HG02642 (cell line): ENCODE measurements around the gene SIX5.

Experiments used
- ATAC-seq: cut with Tn5 transposase; IDR thresholded peaks from one replicate; pipeline ENCODE4 v1.9.1; 2021; ENCODE audit warnings: mild to moderate bottlenecking; ENCODE audit not compliant: unreplicated experiment, poor library complexity

Gene SIX5

DNA sequence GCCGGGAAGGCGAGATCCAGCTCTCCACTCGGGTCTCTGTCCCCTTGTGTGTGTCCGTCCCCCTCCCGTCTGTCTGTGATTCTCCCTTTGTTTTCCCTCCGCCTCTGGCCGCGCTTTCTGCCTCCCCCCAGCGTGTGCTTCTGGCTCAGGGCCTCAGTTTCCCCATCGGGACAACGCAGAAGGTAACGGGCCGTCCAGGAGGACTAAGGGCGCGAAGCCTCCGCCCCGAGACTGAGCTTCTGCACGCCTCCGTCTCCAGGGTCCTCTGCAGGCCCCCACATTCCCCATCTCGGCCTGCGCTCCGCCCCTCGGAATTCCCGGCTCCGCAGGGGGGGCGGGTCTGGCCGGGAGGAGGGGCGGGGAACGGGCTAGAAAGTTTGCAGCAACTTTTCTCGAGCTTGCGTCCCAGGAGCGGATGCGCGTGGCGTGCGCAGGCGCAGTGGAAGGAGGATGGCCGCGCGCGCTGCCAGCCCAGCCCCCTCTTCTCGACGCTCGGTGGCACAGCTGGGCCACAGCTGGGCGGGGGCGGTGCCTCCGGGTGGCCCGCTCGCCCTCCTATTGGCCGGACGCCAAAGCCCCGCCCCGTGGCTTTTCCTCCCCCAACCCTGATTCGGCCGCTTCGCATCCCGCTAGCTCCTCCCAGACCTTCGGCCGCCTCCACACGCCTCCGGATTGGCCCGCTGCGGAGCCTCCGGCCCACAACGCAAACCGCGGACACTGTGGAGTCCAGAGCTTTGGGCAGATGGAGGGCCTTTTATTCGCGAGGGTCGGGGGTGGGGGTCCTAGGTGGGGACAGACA lies at the start of gene SIX5:
Gene SIX5 (minus strand): TSS at position 269 of the 799 bp plus-strand sequence. CDS start 408 bp downstream, outside the sequence.
- peak; percentile 65 for ATAC-seq

GRCh38 chr19:45817725-45818301 lies 48.8 kb upstream of the SIX5 start:
- no peak for ATAC-seq

DNA sequence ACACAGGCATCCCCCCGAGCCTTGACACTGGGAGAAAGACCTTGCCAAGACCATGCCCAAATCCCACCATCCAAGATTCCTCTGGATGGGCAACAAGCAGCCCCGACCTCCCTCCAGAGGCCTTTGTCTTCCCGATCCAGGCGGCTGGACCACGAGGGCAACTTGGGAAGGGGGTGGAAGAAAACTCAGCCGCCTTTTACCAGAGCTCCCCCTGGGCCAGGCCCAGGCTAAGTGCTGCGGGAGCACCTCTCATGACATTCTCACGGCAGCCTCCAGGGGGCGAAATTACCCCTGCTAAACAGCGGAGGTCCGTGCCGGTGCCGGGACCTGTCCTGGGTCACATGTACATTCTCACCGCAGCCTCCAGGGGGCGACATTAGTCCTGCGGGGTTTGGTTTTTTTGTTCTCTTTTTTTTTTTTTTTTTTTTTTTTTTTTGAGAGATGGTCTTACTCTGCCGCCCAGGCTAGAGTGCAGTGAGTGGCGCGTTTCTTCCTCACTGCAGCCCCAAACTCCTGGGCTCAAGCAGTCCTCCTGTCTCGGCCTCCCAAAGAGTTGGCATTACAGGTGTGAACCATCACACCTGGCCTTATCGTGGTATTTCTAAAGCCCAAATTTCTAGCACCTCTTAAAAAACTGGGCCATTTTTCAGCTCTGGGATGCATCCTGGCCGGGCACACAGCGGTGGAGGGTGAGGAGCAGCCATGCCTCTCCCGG lies 48.1 kb upstream of the SIX5 start:
- peak; percentile 81 for ATAC-seq

DNA sequence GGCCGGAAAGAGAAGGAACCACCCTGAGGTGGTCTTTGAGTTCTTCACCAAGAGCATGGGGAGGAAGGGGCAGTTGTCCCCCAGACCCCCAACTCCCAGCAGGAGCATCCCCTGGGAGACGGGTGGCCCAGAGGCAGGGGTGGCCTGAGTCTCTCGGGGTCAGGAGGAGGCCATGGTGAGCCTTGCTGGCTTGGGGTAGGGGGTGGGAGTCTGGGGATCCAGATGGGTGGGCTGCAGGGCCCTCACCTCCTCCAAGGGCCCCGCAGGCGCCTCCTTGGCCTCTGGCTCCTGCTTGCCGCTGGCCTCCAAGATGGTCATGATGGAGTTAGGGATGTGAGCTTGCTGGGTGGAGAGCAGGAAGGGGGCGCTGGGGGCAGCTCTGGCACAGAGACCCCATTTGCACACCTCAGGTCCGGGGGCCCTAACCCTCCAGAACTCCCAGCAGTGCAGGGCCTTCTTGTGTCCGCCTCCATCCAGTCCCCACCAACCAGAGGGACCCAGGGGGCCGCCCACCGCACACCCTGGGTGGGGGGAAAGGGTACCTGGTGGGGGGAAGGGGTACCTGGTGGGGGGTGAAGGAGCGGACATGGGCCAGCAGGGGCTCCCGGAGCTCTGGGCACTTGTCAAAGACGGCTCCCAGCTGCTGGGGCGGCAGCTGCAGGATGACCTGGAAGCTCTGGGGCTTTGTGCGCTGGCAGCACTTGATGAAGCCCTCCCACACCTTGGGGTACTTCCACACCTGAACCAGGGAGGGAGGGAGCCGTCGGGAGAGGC lies 47.4 kb upstream of the SIX5 start:
- no peak for ATAC-seq

GRCh38 chr19:45815481-45816216 lies 46.6 kb upstream of the SIX5 start:
- no peak for ATAC-seq

DNA sequence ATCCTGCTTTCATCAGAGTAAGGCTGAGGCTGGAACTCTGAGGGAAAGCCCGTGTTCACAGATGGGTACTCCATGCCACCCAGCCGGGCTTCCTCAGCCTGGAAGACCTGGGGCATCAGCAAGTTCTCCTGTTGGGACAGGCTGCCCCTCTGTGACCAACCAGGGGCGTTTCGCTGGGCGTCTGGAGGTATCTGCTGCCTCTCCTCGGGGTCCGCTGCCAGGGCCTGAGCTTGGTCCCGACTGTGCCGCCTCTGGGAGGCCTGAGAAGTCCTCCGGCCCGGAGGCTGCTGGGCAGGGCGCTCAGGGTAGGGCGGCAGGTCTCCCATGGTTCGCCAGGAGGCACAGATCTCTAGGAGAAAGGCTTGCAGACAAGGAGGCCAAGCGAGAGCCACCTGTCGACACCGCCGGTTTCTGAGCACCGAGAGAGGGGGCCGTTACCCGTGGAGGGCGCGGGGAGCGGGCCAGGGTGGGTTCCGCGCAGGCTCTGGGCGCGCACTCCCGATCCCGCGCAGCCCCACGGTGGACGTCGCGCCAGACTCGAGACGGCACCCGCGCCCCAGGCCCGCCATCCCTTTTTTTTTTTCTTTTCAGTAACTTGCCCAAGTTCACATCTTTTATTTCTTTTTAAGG lies 45.9 kb upstream of the SIX5 start, which contains the start of gene RSPH6A:
Gene RSPH6A (minus strand): TSS at position 458 of the 630 bp plus-strand sequence. CDS start 132 bp downstream, at position 326.
- no peak for ATAC-seq

- no peak for ATAC-seq
These were observed 45.2 kb upstream of the SIX5 start for GRCh38 chr19:45814166-45814780.

DNA sequence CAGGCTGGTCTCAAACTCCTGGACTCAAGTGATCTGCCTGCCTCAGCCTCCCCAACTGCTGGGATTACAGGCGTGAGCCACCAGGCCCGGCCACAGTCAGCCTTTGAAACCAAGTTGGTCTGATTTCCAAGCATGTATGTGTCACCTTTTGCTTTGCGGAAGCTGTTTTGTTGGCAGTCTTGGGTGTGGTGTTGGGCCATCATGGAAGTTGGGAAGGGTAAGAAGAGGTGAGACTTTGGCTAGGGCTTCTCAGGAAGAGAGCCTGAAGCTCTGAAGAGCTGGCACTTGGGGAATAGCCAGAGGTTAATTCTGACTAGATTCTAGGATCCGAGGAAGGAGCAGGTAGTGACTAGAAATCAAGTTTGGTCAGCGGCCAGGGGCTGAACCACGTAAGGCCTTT lies 43.2 kb upstream of the SIX5 start:
- no peak for ATAC-seq

DNA sequence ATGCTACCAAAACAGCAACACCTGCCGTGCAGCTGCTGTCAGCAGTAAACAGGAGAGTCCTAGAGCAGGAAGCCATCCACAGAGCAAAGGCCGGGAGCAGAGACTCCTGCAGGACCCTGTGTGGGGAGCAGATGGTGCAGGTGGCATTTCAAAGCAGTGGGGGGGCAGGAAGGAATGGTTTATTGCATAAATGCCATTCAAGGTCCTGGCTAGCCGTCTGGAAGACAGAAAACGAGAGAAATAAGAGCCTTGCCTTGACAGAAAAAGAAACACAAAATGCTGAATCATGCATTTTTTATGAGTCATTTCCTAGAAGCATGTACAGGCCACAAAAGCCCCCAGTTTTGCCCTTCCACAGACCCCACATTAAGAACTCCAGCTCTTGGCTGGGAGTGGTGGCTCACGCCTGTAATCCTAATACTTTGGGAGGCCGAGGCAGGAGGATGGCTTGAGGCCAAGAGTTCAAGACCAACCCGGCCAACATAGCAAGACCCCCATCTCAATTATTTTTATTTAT lies 40.6 kb upstream of the SIX5 start:
- no peak for ATAC-seq

DNA sequence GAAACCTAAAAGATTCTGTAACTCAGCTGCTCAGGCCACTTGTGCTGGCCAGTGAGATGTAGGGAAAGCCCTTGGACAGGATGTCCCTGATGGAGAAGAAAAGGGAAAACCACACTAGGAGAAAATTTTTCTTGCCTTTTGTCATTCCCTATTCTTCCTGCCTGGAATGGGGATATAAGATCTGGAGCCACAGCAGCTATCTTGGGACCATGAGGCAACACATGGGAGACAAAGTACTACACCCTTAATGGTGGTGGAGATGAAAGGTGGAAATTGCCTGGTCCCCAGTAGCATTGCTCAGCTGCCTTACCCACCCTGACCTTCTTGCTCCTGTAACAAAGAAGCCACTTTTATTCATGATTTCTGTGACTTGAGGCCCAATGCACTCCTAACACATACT lies 36.7 kb upstream of the SIX5 start:
- ATAC-seq = no peak

DNA sequence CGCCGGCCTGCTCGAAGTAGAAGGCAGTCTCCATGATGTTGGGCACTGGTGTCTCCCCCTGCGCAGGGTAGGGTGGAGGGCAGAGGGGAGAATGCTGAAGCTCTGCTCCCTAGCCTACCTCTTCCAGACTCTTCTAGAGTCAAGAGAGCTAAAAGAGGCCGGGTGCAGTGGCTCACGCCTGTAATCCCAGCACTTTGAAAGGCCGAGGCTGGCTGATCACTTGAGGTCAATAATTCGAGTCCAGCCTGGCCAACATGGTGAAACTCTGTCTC lies 35.8 kb upstream of the SIX5 start:
- ATAC-seq = no peak

DNA sequence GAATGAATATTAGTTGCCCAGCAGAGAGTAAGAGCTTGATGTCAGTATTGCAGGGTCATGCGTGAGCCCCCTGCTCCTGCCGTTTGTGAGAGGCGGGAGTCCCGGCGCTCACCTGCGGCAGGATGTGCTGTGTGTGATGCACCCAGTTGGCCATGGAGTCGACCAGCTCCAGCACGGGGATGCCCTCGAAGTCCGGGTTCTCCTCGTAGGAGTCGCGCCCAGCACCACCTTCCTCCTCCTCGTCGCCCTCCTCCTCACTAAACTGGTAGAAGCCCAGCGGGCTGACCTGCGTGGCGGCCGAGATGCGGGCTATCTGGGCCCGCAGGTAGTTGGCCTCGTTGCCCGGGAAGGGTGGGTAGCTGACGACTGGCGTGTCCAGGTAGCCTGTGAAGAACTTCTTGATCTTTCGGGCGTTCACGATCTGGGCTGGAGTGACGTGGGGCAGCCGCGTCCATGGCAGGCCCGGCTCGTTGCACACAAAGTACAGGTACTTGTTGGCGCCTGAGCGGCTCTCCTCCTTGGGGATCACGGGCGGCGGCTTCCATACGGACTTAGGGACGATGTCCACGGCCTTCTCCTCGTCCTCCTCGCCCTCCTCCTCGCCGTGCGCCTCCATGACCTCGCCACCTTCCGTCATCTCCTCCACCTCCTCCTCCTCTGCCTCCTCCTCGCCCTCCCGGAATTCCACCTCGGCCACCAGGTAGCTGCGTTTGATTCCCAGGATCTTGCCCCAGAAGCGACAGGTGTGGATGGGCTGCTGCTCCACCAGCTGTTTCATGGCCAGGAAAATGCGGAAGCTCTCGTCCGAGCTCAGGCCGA lies 35.3 kb upstream of the SIX5 start:
- no peak for ATAC-seq

- ATAC-seq = no peak
These were observed 32.6 kb upstream of the SIX5 start for GRCh38 chr19:45801603-45802175.

DNA sequence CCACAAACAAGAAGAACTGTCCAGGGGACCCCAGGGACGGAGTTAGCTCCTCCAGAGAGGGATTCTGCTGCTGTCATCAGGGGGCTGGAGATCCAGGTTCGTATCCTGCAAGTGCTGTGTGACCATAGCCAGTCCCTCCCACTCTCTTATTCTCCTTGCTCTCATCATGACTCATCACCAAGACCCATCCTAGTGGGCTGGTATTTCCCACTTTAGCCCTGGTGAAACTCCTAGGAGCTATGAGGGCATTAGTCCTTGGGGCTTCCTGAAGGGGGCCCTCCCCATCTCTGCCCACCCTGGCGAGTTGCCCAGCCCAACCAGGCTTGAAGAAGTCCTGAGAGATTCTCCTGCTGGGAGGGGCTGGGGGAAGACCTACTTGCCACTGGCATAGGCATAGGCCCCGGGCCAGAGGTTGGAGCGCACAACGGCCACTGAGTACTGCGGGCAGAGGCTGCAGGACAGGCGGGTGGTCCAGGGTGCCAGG lies 31.1 kb upstream of the SIX5 start:
- ATAC-seq = no peak

DNA sequence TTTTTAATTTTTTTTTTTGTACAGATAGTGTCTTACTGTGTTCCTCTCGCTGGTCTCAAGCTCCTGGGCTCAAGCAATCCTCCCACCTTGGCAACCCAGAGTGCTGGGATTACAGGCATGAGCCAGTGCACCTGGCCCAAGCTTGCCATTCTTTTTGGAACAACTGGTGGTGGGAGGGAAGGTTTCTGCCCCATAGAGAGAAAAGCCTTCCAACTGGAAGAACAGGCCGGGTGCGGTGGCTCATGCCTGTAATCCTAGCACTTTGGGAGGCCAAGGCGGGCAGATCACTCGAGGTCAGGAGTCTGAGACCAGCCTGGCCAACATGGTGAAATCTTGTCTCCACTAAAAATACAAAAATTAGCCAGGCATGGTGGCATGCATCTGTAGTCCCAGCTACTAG lies 30.5 kb upstream of the SIX5 start:
- ATAC-seq = peak; percentile 9

DNA sequence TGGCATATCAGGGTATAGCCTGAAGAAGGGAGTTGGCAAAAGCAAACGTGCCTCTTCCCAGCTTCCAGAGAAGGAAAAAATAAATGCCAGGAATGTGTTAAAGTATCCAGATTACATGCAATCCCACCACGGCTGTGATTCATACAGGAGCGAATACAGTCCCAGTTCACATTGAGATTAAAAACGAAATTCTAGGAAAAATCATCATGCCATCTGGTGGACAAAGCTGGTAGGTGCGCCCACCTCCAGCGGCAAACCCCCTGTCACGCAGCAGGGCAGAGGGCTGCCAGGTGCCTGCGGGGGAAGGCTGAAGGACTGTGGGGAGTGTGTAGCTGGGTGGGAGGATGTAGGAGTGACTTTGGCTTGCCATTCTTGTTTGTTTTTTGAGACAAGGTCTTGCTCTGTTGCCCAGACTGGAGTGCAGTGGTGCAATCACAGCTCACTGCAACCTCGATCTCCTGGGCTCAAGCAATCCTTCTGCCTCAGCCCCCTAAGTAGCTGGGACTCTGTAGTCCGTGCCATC lies 30.0 kb upstream of the SIX5 start:
- ATAC-seq = peak; percentile 58

DNA sequence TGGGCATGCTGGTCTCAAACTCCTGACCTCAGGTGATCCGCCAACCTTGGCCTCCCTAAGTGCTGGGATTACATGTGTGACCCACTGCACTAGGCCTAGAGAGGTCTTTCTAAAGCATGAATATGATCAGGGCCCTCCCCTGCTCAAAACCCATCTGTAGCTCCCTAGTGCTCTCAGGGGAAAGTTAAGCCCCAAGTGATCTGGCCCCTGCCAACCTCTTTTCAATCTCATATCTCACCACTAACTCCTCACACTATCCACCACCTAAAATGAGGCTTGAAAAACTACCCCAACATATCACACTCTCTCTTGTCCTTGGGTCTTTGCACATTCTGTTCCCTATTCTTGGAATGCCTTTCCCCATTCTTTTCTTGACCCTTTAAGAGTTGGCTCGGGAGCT lies 25.6 kb upstream of the SIX5 start:
- no peak for ATAC-seq
